Erythroblast (primary cell): ENCODE measurements around the gene GTF2IRD1.

Source experiments
- GATA1 ChIP-seq: IDR thresholded peaks from 2 replicates; pipeline ENCODE4 v1.6.1; 2011; ENCODE audit warnings: low read depth, mild to moderate bottlenecking, control low read depth, low read length, moderate library complexity
- POLR2A ChIP-seq: IDR thresholded peaks from 2 replicates; pipeline ENCODE4 v1.6.1; 2011; ENCODE audit warnings: mild to moderate bottlenecking, low read length

- TF ChIP-seq POLR2A (no peak), GATA1 (no peak)
Observed at GRCh38 chr7:74485611-74486010, 31.9 kb downstream of the GTF2IRD1 start.
